ENCODE data around the gene HSPA12A. TPM values are rescaled to one million over a fixed set of nuclear protein-coding genes. Genes with fewer than 3 reads are reported as not detected.

Gene HSPA12A
- total RNA-seq, 1 donor from 2014 or later = 7.9 TPM

- Histone ChIP-seq H2AFZ (ENCODE audit: low read depth, low read length) (no peak overlapping the region), H3K4me1 (ENCODE audit: insufficient read depth, low read length) (peaks cover 5% of the 10 kb centered on the region), H3K4me2 (ENCODE audit: low read length) (no peak overlapping the region), H3K27ac (ENCODE audit: low read depth, low read length) (no peak overlapping the region), H3K36me3 (ENCODE audit: insufficient read depth, low read length) (no peaks in the 10 kb centered on the region), H3K79me2 (ENCODE audit: insufficient read depth, low read length) (no peaks in the 10 kb centered on the region), H3K27me3 (ENCODE audit: insufficient read depth, low read length) (no peaks in the 10 kb centered on the region), H3K9me3 (ENCODE audit: insufficient read depth, low read depth, low read length) (no peaks in the 10 kb centered on the region), H4K20me1 (ENCODE audit: insufficient read depth, low read length) (no peaks in the 10 kb centered on the region), H3K4me3 (ENCODE audit: insufficient read depth, low read depth, low read length) (no peak overlapping the region), H3K9ac (ENCODE audit: low read length) (no peak overlapping the region)
- TF ChIP-seq CTCF (IDR thresholded peaks at IDR 0.05; ENCODE audit: insufficient read depth, low read depth, low read length) = no peak
- no peak for TF ChIP-seq EZH2 (IDR thresholded peaks at IDR 0.05; ENCODE audit: insufficient read depth, low read length)
- peak; percentile 27 for DNase-seq (ENCODE audit: low read depth)
- H3K4me1 Mint-ChIP-seq (ENCODE audit: low read depth, unreplicated experiment) = peaks cover 18% of the 10 kb centered on the region
- no peak for FAIRE-seq
- H3K27ac Mint-ChIP-seq (ENCODE audit: unreplicated experiment) = no peak overlapping the region
- H3K4me3 Mint-ChIP-seq (ENCODE audit: unreplicated experiment) = no peak overlapping the region
- peaks cover 13% of the 10 kb centered on the region for H3K27me3 Mint-ChIP-seq (ENCODE audit: low read depth, unreplicated experiment)
- no peaks in the 10 kb centered on the region for H3K9me3 Mint-ChIP-seq (ENCODE audit: unreplicated experiment)
- H3K36me3 Mint-ChIP-seq (ENCODE audit: low read depth, unreplicated experiment) = peaks cover 12% of the 10 kb centered on the region
Measured at GRCh38 chr10:116687633-116688032, 54.7 kb downstream of the HSPA12A start.

- Histone ChIP-seq H3K9ac (ENCODE audit: low read length) (no peak overlapping the region), H3K36me3 (ENCODE audit: insufficient read depth, low read length) (no peaks in the 10 kb centered on the region), H2AFZ (ENCODE audit: low read depth, low read length) (no peak overlapping the region), H3K4me3 (ENCODE audit: insufficient read depth, low read depth, low read length) (no peak overlapping the region), H3K9me3 (ENCODE audit: insufficient read depth, low read depth, low read length) (no peaks in the 10 kb centered on the region), H3K27ac (ENCODE audit: low read depth, low read length) (no peak overlapping the region), H3K79me2 (ENCODE audit: insufficient read depth, low read length) (no peaks in the 10 kb centered on the region), H3K4me2 (ENCODE audit: low read length) (no peak overlapping the region), H3K4me1 (ENCODE audit: insufficient read depth, low read length) (peaks cover 5% of the 10 kb centered on the region), H4K20me1 (ENCODE audit: insufficient read depth, low read length) (no peaks in the 10 kb centered on the region), H3K27me3 (ENCODE audit: insufficient read depth, low read length) (no peaks in the 10 kb centered on the region)
- no peak for TF ChIP-seq EZH2 (IDR thresholded peaks at IDR 0.05; ENCODE audit: insufficient read depth, low read length)
- TF ChIP-seq CTCF (IDR thresholded peaks at IDR 0.05; ENCODE audit: insufficient read depth, low read depth, low read length) = no peak
- FAIRE-seq (no peak), DNase-seq (ENCODE audit: low read depth) (no peak)
- Mint-ChIP-seq H3K27me3 (ENCODE audit: low read depth, unreplicated experiment) (peaks cover 6% of the 10 kb centered on the region), H3K36me3 (ENCODE audit: low read depth, unreplicated experiment) (peaks cover 6% of the 10 kb centered on the region), H3K4me1 (ENCODE audit: low read depth, unreplicated experiment) (peaks cover 18% of the 10 kb centered on the region), H3K27ac (ENCODE audit: unreplicated experiment) (no peak overlapping the region), H3K4me3 (ENCODE audit: unreplicated experiment) (no peak overlapping the region), H3K9me3 (ENCODE audit: unreplicated experiment) (no peaks in the 10 kb centered on the region)
Measured at GRCh38 chr10:116686632-116687031, 55.7 kb downstream of the HSPA12A start.

GRCh38 chr10:116685807-116686206 is 56.6 kb downstream of the HSPA12A start:
- no peaks in the 10 kb centered on the region for H3K79me2 ChIP-seq (ENCODE audit: insufficient read depth, low read length)
- Mint-ChIP-seq H3K4me3 (ENCODE audit: unreplicated experiment) (no peak overlapping the region), H3K4me1 (ENCODE audit: low read depth, unreplicated experiment) (peaks cover 16% of the 10 kb centered on the region), H3K36me3 (ENCODE audit: low read depth, unreplicated experiment) (peaks cover 3% of the 10 kb centered on the region), H3K27me3 (ENCODE audit: low read depth, unreplicated experiment) (peaks cover 6% of the 10 kb centered on the region), H3K27ac (ENCODE audit: unreplicated experiment) (no peak overlapping the region), H3K9me3 (ENCODE audit: unreplicated experiment) (no peaks in the 10 kb centered on the region)
- no peak overlapping the region for H3K27ac ChIP-seq (ENCODE audit: low read depth, low read length)
- no peak overlapping the region for H2AFZ ChIP-seq (ENCODE audit: low read depth, low read length)
- DNase-seq (ENCODE audit: low read depth) (no peak), FAIRE-seq (no peak)
- H3K36me3 ChIP-seq (ENCODE audit: insufficient read depth, low read length) = no peaks in the 10 kb centered on the region
- no peaks in the 10 kb centered on the region for H4K20me1 ChIP-seq (ENCODE audit: insufficient read depth, low read length)
- H3K9ac ChIP-seq (ENCODE audit: low read length) = no peak overlapping the region
- no peak overlapping the region for H3K4me2 ChIP-seq (ENCODE audit: low read length)
- no peaks in the 10 kb centered on the region for H3K27me3 ChIP-seq (ENCODE audit: insufficient read depth, low read length)
- no peaks in the 10 kb centered on the region for H3K9me3 ChIP-seq (ENCODE audit: insufficient read depth, low read depth, low read length)
- TF ChIP-seq EZH2 (IDR thresholded peaks at IDR 0.05; ENCODE audit: insufficient read depth, low read length) (no peak), CTCF (IDR thresholded peaks at IDR 0.05; ENCODE audit: insufficient read depth, low read depth, low read length) (no peak)
- H3K4me1 ChIP-seq (ENCODE audit: insufficient read depth, low read length) = peaks cover 5% of the 10 kb centered on the region
- no peak overlapping the region for H3K4me3 ChIP-seq (ENCODE audit: insufficient read depth, low read depth, low read length)
